COLO829 (cell line): ENCODE data around the gene MYOM3.

Source experiments
- DNase-seq: peaks from one replicate; pipeline ENCODE4 v3.0.0; 2012; ENCODE audit warnings: low spot score

Gene MYOM3

GRCh38 chr1:24114753-24115152 lies 2.8 kb upstream of the MYOM3 start:
- no peak for DNase-seq

DNA sequence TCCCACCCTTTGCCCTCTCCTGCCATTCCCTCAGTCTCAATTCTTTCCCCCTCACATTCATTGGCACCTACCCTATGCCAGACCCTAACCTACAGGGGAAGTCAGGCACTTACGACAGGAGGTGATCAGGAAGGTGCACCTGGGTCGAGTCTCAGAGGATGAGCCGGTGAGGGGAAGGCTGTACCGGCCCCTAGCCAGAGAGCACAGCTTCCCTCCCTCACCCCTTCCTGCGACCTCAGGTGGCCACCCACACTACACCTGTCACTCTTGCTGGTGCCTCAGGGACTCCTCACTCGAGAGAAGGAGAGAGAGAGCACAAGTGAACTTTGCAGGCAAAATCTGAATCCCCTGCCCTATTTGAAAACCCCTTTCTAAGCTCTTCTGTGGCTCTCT lies 1.7 kb upstream of the MYOM3 start:
- no peak for DNase-seq

DNA sequence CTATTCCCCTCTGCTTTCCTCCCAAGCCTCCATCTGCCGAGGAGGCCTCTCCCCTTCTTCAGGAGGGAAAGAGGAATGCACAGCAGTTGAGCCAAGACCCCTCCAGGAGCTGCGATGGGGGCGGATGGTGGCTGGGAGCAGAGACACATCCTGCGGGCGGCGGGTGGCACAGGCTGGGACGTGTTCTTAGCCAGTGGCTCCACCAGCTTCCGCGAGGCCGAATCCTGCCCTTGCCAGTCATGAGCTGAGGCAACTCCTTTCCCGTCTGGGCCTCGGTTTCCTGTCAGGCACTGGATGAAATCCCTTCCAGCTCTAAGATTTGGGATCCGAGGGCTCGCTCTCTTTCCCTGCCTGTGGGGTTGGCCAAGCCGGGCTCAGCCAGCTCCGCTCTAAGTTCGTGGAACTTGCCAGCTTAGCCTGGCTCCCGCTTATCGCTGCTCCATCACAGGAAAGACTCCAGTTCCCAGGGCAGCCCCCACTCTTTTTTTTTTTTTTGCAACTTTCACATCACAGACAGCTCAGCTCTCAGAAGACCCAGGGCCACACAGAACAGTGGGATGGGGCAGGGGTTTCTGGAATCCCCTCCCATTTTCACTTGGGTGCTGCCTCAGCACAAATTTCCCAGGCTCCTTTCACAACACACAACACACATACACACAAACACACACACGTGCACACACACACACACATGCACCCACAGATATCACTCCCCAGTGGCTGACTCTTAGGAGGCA lies 506 bp downstream of the MYOM3 start:
- DNase-seq, result no peak

GRCh38 chr1:24110642-24111261 lies 1.2 kb downstream of the MYOM3 start:
- no peak for DNase-seq

GRCh38 chr1:24109686-24110475 lies 2.1 kb downstream of the MYOM3 start:
- DNase-seq, result no peak

DNA sequence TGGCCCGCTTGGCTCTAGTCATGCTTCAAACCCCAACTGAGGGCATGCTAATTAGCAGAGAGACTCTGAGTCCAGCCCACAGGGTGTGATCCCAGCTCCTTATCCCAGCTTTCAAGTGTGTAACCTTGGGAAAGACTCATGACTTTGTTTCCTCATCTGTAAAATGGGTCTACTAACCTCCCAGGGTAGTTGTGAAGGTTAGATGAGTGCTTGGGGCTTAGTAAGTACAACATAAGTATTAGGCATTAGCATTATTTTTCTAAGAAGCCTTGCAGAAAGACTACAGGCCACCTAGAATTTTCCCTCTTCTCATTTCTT lies 2.8 kb downstream of the MYOM3 start:
- DNase-seq, result no peak

DNA sequence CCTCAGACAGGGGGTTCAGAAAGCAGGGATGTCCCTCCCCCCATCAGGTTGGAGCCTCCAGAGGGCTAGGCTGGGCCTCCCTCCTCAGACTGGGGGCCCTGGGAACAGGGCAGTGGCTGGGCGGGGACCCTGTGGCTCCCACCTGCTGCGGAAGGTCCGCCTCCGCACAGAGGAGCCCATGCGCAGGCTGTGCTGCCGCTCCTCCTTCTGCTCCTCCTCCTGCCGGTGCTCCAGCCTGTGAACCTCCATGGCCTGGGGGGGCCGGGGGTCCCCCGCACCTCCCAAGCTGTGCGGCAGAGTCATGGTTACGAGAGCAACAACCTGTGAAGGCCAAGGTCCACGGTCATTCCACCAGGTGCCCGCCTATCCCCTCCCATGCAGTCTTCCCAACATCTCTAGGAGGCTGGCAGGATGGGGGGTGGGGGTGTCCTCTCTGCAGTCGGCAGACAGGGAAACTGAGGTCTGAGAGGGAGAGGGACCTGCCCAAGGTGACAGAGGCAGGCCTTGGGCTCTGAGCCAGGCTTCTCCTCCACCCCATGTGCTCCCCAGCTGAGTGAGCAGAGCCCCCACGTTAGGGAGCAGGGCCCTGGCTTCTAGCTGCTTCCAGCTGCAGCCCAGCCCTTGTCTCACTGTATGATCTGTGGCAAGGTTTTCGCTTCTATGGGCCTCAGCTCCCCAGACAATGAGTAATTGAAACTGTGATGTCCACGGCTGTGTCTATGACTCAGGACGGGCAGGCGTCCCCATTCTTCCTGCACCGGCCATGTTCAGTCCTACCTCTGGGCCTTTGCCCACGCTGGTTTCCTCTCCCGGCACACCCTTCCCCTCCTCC lies 3.4 kb downstream of the MYOM3 start:
- peak; percentile 43 for DNase-seq

GRCh38 chr1:24107462-24108138 lies 4.3 kb downstream of the MYOM3 start:
- DNase-seq, result no peak

- no peak for DNase-seq
Measured at GRCh38 chr1:24105368-24106160, 6.4 kb downstream of the MYOM3 start.

DNA sequence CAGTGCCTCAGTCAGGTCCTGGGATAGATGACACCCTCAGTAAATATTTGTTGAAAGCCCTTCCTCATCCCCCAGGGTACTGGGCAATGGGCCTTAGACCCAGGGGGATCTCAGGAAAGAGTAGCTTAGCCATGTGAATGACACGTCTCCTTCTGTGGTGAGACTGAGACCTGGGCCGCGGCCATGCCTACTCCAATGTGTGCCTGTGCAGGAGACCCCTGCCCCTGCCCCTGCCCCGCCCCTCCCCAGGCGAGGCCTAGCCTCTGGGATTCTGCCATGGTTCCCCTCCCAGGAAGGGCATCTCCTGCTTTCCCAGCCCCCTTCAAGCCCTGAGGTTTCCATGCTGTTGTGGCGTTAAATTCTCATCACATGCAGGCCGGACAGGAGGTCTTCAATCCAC lies 7.1 kb downstream of the MYOM3 start:
- DNase-seq, result no peak

- DNase-seq, result no peak
Measured at GRCh38 chr1:24103879-24104278, 8.1 kb downstream of the MYOM3 start.

DNA sequence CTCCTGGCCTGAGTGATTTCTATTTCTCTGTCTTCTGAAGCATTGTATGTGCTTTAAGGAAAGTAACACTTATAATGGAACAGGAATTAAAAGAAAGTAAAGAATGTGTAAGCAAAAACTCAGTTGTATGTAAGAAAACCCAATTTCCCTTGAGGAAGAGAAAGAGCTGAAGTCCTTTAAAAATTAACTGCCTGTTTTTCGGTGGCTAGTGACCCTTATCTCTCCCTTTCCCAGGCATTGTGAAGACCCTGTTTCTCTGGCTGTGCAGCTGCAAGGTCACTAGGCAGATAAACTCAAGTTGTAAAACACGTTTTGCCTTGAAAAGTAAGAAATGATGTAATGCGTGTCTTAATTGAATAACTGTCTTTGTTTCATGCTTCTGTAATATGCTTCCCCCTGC lies 8.5 kb downstream of the MYOM3 start:
- DNase-seq, result no peak

DNA sequence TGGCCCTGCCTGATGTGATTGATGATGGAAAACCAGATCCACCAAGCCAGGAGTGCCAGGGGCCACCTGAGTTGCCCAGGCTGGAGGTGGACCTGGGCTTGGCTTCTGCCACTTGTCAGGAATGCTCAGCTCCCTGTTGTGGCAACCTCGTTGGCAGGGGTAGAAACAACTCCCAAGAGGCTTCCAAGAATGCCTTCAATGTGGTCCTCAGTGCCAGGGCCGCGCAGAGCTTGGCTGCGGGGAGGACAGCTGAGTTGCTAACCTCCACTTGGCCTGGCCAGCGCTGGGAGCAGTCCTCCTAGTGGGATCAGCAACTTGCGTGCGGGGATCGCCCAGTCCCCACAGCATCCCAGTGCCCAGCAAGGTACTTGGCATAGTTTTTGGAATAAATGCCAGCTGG lies 9.0 kb downstream of the MYOM3 start:
- no peak for DNase-seq

DNA sequence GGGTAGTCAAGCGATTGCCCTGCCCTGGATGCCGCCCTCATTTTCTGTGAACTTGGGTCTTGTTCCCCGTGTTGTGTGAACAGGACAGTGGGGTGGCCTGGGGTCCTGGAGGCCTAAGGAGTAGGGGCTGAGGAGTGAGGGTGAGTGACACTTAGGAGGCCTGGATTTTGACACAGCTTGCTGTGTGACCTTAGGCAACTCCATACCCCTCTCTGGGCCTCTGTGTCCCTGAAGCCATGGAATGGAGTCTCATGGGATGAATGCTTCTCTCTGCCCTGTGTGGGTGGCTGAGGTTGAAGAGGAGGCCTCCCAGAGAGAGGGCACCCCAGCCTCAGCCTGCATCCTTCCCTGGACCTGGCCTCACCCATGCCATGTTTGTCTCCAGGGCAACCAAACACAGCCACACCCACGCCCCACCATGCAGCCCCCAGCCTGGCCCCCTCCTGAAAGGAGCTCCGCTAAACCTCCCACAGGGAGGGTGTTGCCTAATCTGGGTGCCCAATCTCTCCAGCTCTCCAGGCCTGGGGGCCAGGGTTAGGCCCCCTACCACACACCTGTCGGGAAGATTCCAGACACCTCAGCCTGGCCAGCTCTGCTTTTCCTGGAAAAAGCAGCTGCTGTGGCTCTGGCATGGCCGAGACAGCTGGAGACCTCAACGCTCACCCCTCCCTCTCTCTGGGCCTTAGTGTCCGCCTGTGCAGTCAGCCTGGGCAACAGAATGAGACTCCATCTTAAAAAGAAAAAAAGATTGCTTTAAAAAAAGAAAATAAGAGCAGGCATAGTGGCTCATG lies 9.9 kb downstream of the MYOM3 start:
- DNase-seq, result no peak

- no peak for DNase-seq
Measured at GRCh38 chr1:24100945-24101737, 10.8 kb downstream of the MYOM3 start.

GRCh38 chr1:24098943-24099638 lies 12.8 kb downstream of the MYOM3 start:
- no peak for DNase-seq

GRCh38 chr1:24098102-24098501 lies 13.8 kb downstream of the MYOM3 start:
- DNase-seq, result no peak

- DNase-seq, result no peak
Measured at GRCh38 chr1:24097663-24098062, 14.3 kb downstream of the MYOM3 start.

DNA sequence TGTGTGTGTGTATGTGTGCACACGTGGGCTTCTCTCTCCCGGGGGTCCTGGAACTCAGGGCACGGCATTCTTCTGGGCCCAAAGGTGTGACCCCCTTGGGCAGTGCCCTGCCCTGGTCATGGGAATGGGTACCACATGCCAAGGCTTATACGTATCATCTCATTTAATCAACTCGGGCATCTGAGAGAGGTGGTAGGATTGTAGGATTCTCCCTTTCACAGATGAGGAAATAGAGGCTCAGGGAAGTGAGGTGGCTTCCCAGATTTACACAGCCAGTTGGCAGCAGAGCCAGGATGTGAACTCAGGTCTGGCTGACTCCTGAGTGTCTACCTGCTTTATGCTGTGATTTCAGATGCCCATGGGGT lies 15.2 kb downstream of the MYOM3 start:
- no peak for DNase-seq
